HCT116 (cell line): Measurements from ENCODE around the gene MAP3K20. TPM values are rescaled to one million over a fixed set of nuclear protein-coding genes. Genes with fewer than 3 reads are reported as not detected.

ENCODE experiments used
- ATAC-seq: fragments of 200-7000 bp; cut with Tn5 transposase; 2 replicates; pipeline ENCODE4 v1.9.1; 2020; ENCODE audit warnings: mild to moderate bottlenecking, moderate library complexity
- BruUV-seq: library from RNA; stranded (reverse); fragments of 400-500 nt; replicated peaks from 2 replicates; lab custom pipeline; 2021; lab: Mats Ljungman, UMichigan
- CTCF ChIA-PET: fragments of 300-600 bp; sonication (Branson Sonifier 250); formaldehyde crosslinking; loops from one replicate; lab custom pipeline; 2021; ENCODE audit warnings: antibody characterized with exemption; lab: Charles Lee
- POLR2A ChIA-PET: fragments of 300-600, 350-600 bp; sonication (Branson Sonifier 250); formaldehyde crosslinking; loops from one replicate; lab custom pipeline; 2021; ENCODE audit warnings: antibody characterized with exemption; lab: Charles Lee
- RAD21 ChIA-PET, 2 experiments: fragments of 300-600 bp; sonication (Branson Sonifier 250); formaldehyde crosslinking; loops; one replicate each; lab custom pipeline; 2023; ENCODE audit warnings: low total read pairs in 2 of 2; ENCODE audit not compliant: uncharacterized antibody in 2 of 2, unreplicated experiment in 2 of 2, low non-redundant PET in 1 of 2; lab: Charles Lee
- DNase-seq: peaks from one replicate; pipeline ENCODE4 v3.0.0-alpha.2; 2010; ENCODE audit warnings: low read depth, low spot score
- H2AFZ ChIP-seq: fragments of 200-600 bp; shearing (Covaris generic), sonication (generic); 2 replicates; pipeline ENCODE4 v1.6.1; 2017; ENCODE audit warnings: low read depth, mixed run types, mixed read lengths, antibody characterized with exemption, low read length; ENCODE audit not compliant: poor library complexity, severe bottlenecking
- H3K27ac ChIP-seq: 2 replicates; pipeline ENCODE4 v1.5.1; 2012; ENCODE audit warnings: low read depth, low read length
- H3K27me3 ChIP-seq: fragments of 200-600 bp; sonication (generic); 2 replicates; pipeline ENCODE4 v1.6.1; 2016; ENCODE audit warnings: mixed run types, low read length, mixed read lengths; ENCODE audit not compliant: insufficient read depth
- H3K36me3 ChIP-seq, 2 experiments: fragments of 200-500 bp in 1 of 2; fragments of 200-600 bp in 1 of 2; sonication (Bioruptor generic) in 1 of 2; sonication (generic) in 1 of 2; 2 replicates each; pipeline versions ENCODE4 v1.5.1 to v1.6.1; 2014 to 2016; ENCODE audit warnings: low read length in 2 of 2, inconsistent platforms in 1 of 2, mixed read lengths in 1 of 2, mixed run types in 1 of 2; ENCODE audit not compliant: insufficient read depth in 2 of 2, control insufficient read depth in 1 of 2
- H3K4me1 ChIP-seq, 2 experiments: fragments of 200-600 bp in 1 of 2; sonication (generic) in 1 of 2; 2 replicates each; pipeline versions ENCODE4 v1.5.1 to v1.6.1; 2012 to 2017; ENCODE audit warnings: low read length in 2 of 2, inconsistent platforms in 1 of 2, mild to moderate bottlenecking in 1 of 2, mixed read lengths in 1 of 2, mixed run types in 1 of 2, moderate library complexity in 1 of 2; ENCODE audit not compliant: insufficient read depth in 2 of 2, control insufficient read depth in 1 of 2
- H3K4me2 ChIP-seq: fragments of 200-600 bp; sonication (generic); 2 replicates; pipeline ENCODE4 v1.6.1; 2017; ENCODE audit warnings: mixed run types, low read length, mixed read lengths
- H3K4me3 ChIP-seq, 2 experiments: fragments of 200-600 bp in 1 of 2; sonication (generic) in 1 of 2; replicated peaks in 1 of 2; 2 replicates each; pipeline ENCODE4 v1.5.1; 2011 to 2016; ENCODE audit warnings: low read length in 2 of 2, control low read depth in 1 of 2, low read depth in 1 of 2, mild to moderate bottlenecking in 1 of 2, mixed read lengths in 1 of 2, mixed run types in 1 of 2
- H3K79me2 ChIP-seq: fragments of 200-600 bp; sonication (generic); 2 replicates; pipeline ENCODE4 v1.6.1; 2017; ENCODE audit warnings: mild to moderate bottlenecking, mixed run types, low read length, moderate library complexity, mixed read lengths; ENCODE audit not compliant: insufficient read depth
- H3K9ac ChIP-seq: fragments of 200-600 bp; sonication (generic); 2 replicates; pipeline ENCODE4 v1.6.1; 2016; ENCODE audit warnings: low read length, mixed read lengths
- H3K9me2 ChIP-seq: fragments of 200-600 bp; sonication (generic), shearing (Covaris generic); 2 replicates; pipeline ENCODE4 v1.6.1; 2017; ENCODE audit warnings: mixed run types, mild to moderate bottlenecking, moderate library complexity; ENCODE audit not compliant: insufficient read depth
- H3K9me3 ChIP-seq, 2 experiments: fragments of 200-500 bp in 1 of 2; fragments of 200-600 bp in 1 of 2; sonication (Bioruptor generic) in 1 of 2; sonication (generic) in 1 of 2; 2 replicates each; pipeline ENCODE4 v1.6.1; 2014 to 2017; ENCODE audit warnings: low read length in 2 of 2, mixed read lengths in 2 of 2, inconsistent platforms in 1 of 2, low read depth in 1 of 2, mild to moderate bottlenecking in 1 of 2, mixed run types in 1 of 2, moderate library complexity in 1 of 2; ENCODE audit not compliant: control insufficient read depth in 1 of 2, insufficient read depth in 1 of 2
- H4K20me1 ChIP-seq: fragments of 200-600 bp; sonication (generic), shearing (Covaris generic); 2 replicates; pipeline ENCODE4 v1.6.1; 2017; ENCODE audit warnings: mixed run types, mild to moderate bottlenecking, moderate library complexity; ENCODE audit not compliant: insufficient read depth
- ATF3 ChIP-seq: IDR thresholded peaks from 2 replicates; pipeline ENCODE4 v1.6.1; 2012
- CBX3 ChIP-seq: IDR thresholded peaks from 2 replicates; pipeline ENCODE4 v1.6.1; 2012; ENCODE audit warnings: low read depth
- CEBPB ChIP-seq: IDR thresholded peaks from 2 replicates; pipeline ENCODE4 v1.6.1; 2012; ENCODE audit warnings: low read depth
- EGR1 ChIP-seq: IDR thresholded peaks from 2 replicates; pipeline ENCODE4 v1.6.1; 2012; ENCODE audit warnings: low read depth
- ELF1 ChIP-seq: IDR thresholded peaks from 2 replicates; pipeline ENCODE4 v1.6.1; 2012; ENCODE audit warnings: low read depth, borderline replicate concordance
- EZH2 ChIP-seq: fragments of 200-600 bp; sonication (generic); IDR thresholded peaks from 2 replicates; pipeline ENCODE4 v1.6.1; 2017; ENCODE audit warnings: antibody characterized with exemption, mixed run types
- EZH2phosphoT487 ChIP-seq: fragments of 200-600 bp; IDR thresholded peaks from 2 replicates; pipeline ENCODE4 v1.6.1; 2018; ENCODE audit warnings: antibody characterized with exemption, borderline replicate concordance
- FOSL1 ChIP-seq: IDR thresholded peaks from 2 replicates; pipeline ENCODE4 v1.6.1; 2012; ENCODE audit warnings: low read depth
- MAX ChIP-seq: IDR thresholded peaks from 2 replicates; pipeline ENCODE4 v1.6.1; 2012
- POLR2AphosphoS5 ChIP-seq: IDR thresholded peaks from 2 replicates; pipeline ENCODE4 v1.6.1; 2011; ENCODE audit warnings: mild to moderate bottlenecking, low read depth, low read length, moderate library complexity
- RAD21 ChIP-seq: IDR thresholded peaks from 2 replicates; pipeline ENCODE4 v1.6.1; 2012; ENCODE audit warnings: low read depth, mild to moderate bottlenecking
- REST ChIP-seq: IDR thresholded peaks from 2 replicates; pipeline ENCODE4 v1.6.1; 2012; ENCODE audit warnings: low read depth
- SP1 ChIP-seq: IDR thresholded peaks from 2 replicates; pipeline ENCODE4 v1.6.1; 2012; ENCODE audit warnings: low read depth
- SRF ChIP-seq: IDR thresholded peaks from 2 replicates; pipeline ENCODE4 v1.6.1; 2012; ENCODE audit warnings: low read depth
- YY1 ChIP-seq: IDR thresholded peaks from 2 replicates; pipeline ENCODE4 v1.6.1; 2011; ENCODE audit warnings: low read length, low read depth, moderate library complexity, mild to moderate bottlenecking; ENCODE audit not compliant: insufficient replicate concordance; ENCODE audit errors: extremely low read depth
- ZBTB33 ChIP-seq: IDR thresholded peaks from 2 replicates; pipeline ENCODE4 v1.6.1; 2011; ENCODE audit warnings: mild to moderate bottlenecking, low read length, moderate library complexity; ENCODE audit not compliant: insufficient replicate concordance; ENCODE audit errors: extremely low read depth
- intact Hi-C: fragments of 100-400 bp; cut with micrococcal nuclease; formaldehyde crosslinking; loops from 2 replicates; pipeline ENCODE4 v1.10.0; 2022
- total RNA-seq: library from RNA; stranded (reverse); gene quantifications from one replicate; pipeline ENCODE4 v1.2.1, GENCODE V29; 2021; ENCODE audit not compliant: unreplicated experiment

The MAP3K20 gene
- total RNA-seq, 1 experiment from 2014 or later: 40.0 TPM

GRCh38 chr2:173251225-173251624 is 175.6 kb downstream of the MAP3K20 start:
- no peak overlapping the region for H3K4me2 ChIP-seq
- H3K27ac ChIP-seq: no peak overlapping the region
- H3K9me3 ChIP-seq: no peaks in the 10 kb centered on the region
- no peaks in the 10 kb centered on the region for H3K36me3 ChIP-seq
- H4K20me1 ChIP-seq: no peaks in the 10 kb centered on the region
- no peaks in the 10 kb centered on the region for H3K79me2 ChIP-seq
- H3K27me3 ChIP-seq: no peaks in the 10 kb centered on the region
- no peaks in the 10 kb centered on the region for H3K4me1 ChIP-seq
- POLR2A ChIA-PET: no interaction called here
- CTCF ChIA-PET: no interaction called here
- ATAC-seq (no peak), DNase-seq (no peak)
- no peak overlapping the region for H3K4me3 ChIP-seq
- H3K9me2 ChIP-seq: no peaks in the 10 kb centered on the region
- RAD21 ChIA-PET: no interaction called here
- intact Hi-C loops: no loop called here
- H3K9ac ChIP-seq: no peak overlapping the region
- no peak for TF ChIP-seq EZH2phosphoT487
- no peak for TF ChIP-seq POLR2AphosphoS5
- TF ChIP-seq YY1: no peak
- TF ChIP-seq REST: no peak
- no peak for TF ChIP-seq SP1
- TF ChIP-seq ZBTB33: no peak
- TF ChIP-seq SRF: no peak
- no peak for TF ChIP-seq FOSL1
- no peak for TF ChIP-seq ATF3
- no peak for TF ChIP-seq EZH2
- TF ChIP-seq EGR1: no peak
- no peak for TF ChIP-seq RAD21
- TF ChIP-seq CBX3: no peak
- no peak for TF ChIP-seq ELF1
- TF ChIP-seq CEBPB: no peak
- TF ChIP-seq MAX: no peak
- no TSS peak for BruUV-seq
- no peak overlapping the region for H2AFZ ChIP-seq
